Measurements from ENCODE around the gene FAM110A.

DNA sequence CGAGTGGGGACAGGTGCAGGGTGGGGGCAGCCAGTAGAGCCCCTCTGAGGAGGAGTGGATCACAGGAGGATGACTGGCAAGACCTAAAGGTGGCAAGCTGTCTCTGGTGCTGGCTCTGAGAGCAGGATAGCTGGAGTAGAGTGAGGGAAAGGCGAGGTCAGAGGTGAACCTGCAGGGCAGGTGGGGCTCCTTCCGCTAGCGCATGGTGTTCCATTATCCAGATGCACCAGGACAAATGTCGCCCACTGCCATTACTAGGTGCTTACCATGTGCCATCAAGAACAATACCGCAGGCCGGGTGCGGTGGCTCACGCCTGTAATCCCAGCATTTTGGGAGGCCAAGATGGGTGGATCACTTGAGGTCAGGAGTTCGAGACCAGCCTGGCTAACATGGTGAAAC is 18.3 kb upstream of the FAM110A start:
- TF ChIP-seq CTCF (IDR thresholded peaks at IDR 0.05; ENCODE audit: extremely low read depth in 1 of 2, insufficient read depth in 1 of 2, low read depth in 1 of 2, low read length in 2 of 2) (no peak), POLR2AphosphoS5 (IDR thresholded peaks at IDR 0.05; ENCODE audit: insufficient read depth, low read depth, low read length) (no peak), GATA2 (IDR thresholded peaks at IDR 0.05; ENCODE audit: insufficient read depth, insufficient read length, low read depth, low read length) (no peak), POLR2A (IDR thresholded peaks at IDR 0.05; ENCODE audit: low read depth, low read length) (no peak)
